Endothelial cell of umbilical vein (primary cell): ENCODE measurements around the gene SCTR. TPM values are rescaled to one million over a fixed set of nuclear protein-coding genes. Genes with fewer than 3 reads are reported as not detected.

Source experiments
- BruUV-seq: library from RNA; stranded (reverse); fragments of 400-500 nt; replicated peaks from 2 replicates; lab custom pipeline; 2021; lab: Mats Ljungman, UMichigan
- CTCF ChIA-PET: fragments of 300-600, 350-600 bp; sonication (Branson Sonifier 250); formaldehyde crosslinking; loops from one replicate; lab custom pipeline; 2021; ENCODE audit warnings: antibody characterized with exemption, inconsistent platforms; lab: Charles Lee
- POLR2A ChIA-PET: fragments of 300-600, 350-600 bp; sonication (Branson Sonifier 250); formaldehyde crosslinking; loops from one replicate; lab custom pipeline; 2021; ENCODE audit warnings: antibody characterized with exemption, inconsistent platforms; lab: Charles Lee
- DNase-seq: peaks from one replicate; pipeline ENCODE4 v3.0.0-alpha.2; 2011; ENCODE audit warnings: low read depth, low spot score
- FAIRE-seq: peaks from 2 replicates; lab custom pipeline; 2011; peaks lifted over from hg19 to GRCh38; lab: Jason Lieb, UNC
- H2AFZ ChIP-seq: 2 replicates; pipeline ENCODE4 v1.6.0; 2012; ENCODE audit warnings: low read depth, low read length, control low read depth, inconsistent platforms
- H3K27ac ChIP-seq: 2 replicates; pipeline ENCODE4 v1.5.1; 2011; ENCODE audit warnings: low read depth, mild to moderate bottlenecking, control low read depth, low read length, moderate library complexity; ENCODE audit not compliant: insufficient read depth
- H3K27me3 ChIP-seq, 2 experiments: 2 replicates each; pipeline versions ENCODE4 v1.6.0 to v1.6.1; 2011; ENCODE audit warnings: low read length in 2 of 2, mixed read lengths in 1 of 2; ENCODE audit not compliant: control insufficient read depth in 2 of 2, insufficient read depth in 2 of 2
- H3K36me3 ChIP-seq, 2 experiments: 2 replicates in 1 of 2; 3 replicates in 1 of 2; pipeline ENCODE4 v1.5.1; 2011; ENCODE audit warnings: low read length in 2 of 2, mild to moderate bottlenecking in 1 of 2, moderate library complexity in 1 of 2; ENCODE audit not compliant: control insufficient read depth in 2 of 2, insufficient read depth in 2 of 2; ENCODE audit errors: extremely low read depth in 1 of 2
- H3K4me1 ChIP-seq: 3 replicates; pipeline ENCODE4 v1.5.1; 2011; ENCODE audit warnings: mild to moderate bottlenecking, low read length; ENCODE audit not compliant: control insufficient read depth, insufficient read depth; ENCODE audit errors: extremely low read depth
- H3K4me2 ChIP-seq: 2 replicates; pipeline ENCODE4 v1.6.1; 2011; ENCODE audit warnings: low read length, control low read depth, mixed read lengths; ENCODE audit not compliant: insufficient read depth
- H3K4me3 ChIP-seq, 3 experiments: fragments of 200-600 bp in 1 of 3; sonication (generic), shearing (Covaris generic) in 1 of 3; replicated peaks in 1 of 3; 2 replicates each; pipeline ENCODE4 v1.5.1; 2011 to 2016; ENCODE audit warnings: control low read depth in 3 of 3, low read length in 3 of 3, mild to moderate bottlenecking in 2 of 3, inconsistent platforms in 1 of 3, low read depth in 1 of 3, moderate library complexity in 1 of 3; ENCODE audit not compliant: insufficient read depth in 1 of 3
- H3K79me2 ChIP-seq: 2 replicates; pipeline ENCODE4 v1.6.0; 2012; ENCODE audit warnings: low read length, inconsistent platforms; ENCODE audit not compliant: control insufficient read depth, insufficient read depth
- H3K9ac ChIP-seq: replicated peaks from 2 replicates; pipeline ENCODE3; 2011; ENCODE audit warnings: low read length, control low read depth; ENCODE audit not compliant: insufficient read depth; ENCODE audit errors: extremely low read depth
- H3K9me1 ChIP-seq: replicated peaks from 3 replicates; pipeline ENCODE4 v1.6.0; 2011; ENCODE audit warnings: mild to moderate bottlenecking, low read length; ENCODE audit not compliant: control insufficient read depth, insufficient read depth; ENCODE audit errors: extremely low read depth
- H3K9me3 ChIP-seq: replicated peaks from 2 replicates; pipeline ENCODE4 v1.5.1; 2012; ENCODE audit warnings: low read length, inconsistent platforms; ENCODE audit not compliant: control insufficient read depth, insufficient read depth
- H4K20me1 ChIP-seq: replicated peaks from 2 replicates; pipeline ENCODE3; 2011; ENCODE audit warnings: mild to moderate bottlenecking, low read length; ENCODE audit not compliant: control insufficient read depth, insufficient read depth; ENCODE audit errors: extremely low read depth
- GATA2 ChIP-seq: IDR thresholded peaks from 2 replicates; pipeline ENCODE4 v1.7.0; 2011; ENCODE audit warnings: low read depth, mild to moderate bottlenecking, moderate library complexity, mixed read lengths, low read length; ENCODE audit not compliant: insufficient read length, insufficient read depth
- JUN ChIP-seq: IDR thresholded peaks from 2 replicates; pipeline ENCODE4 v1.6.1; 2011; ENCODE audit warnings: borderline replicate concordance, low read depth; ENCODE audit not compliant: insufficient read length, insufficient read depth
- MYC ChIP-seq: IDR thresholded peaks from one replicate; pipeline ENCODE4 v1.6.1; 2011; ENCODE audit warnings: mild to moderate bottlenecking, low read depth, low read length
- POLR2AphosphoS5 ChIP-seq: IDR thresholded peaks from 2 replicates; pipeline ENCODE4 v1.6.1; 2012; ENCODE audit warnings: low read depth, mild to moderate bottlenecking, control low read depth, low read length, moderate library complexity; ENCODE audit not compliant: insufficient read depth
- dilution Hi-C: fragments of 300-500 bp; cut with MboI; formaldehyde crosslinking; loops from one replicate; pipeline ENCODE4 v1.15.0; 2019; ENCODE audit warnings: low sequenced_read_pairs; ENCODE audit not compliant: extremely low pct_ligation_motif_present
- intact Hi-C: fragments of 100-400 bp; cut with micrococcal nuclease; formaldehyde crosslinking; loops from one replicate; pipeline ENCODE4 v1.10.0; 2022
- polyA plus RNA-seq, 4 experiments: library from polyadenylated mRNA; depleted of rRNA in 3 of 4; stranded (reverse) in 3 of 4; unstranded in 1 of 4; fragments of >200 nt; gene quantifications; 2 replicates each; pipeline versions ENCODE4 v1.2.1 to v1.2.3, GENCODE V29; 2011 to 2012; ENCODE audit warnings: missing spikeins in 1 of 4
- total RNA-seq: library from RNA; stranded (reverse); gene quantifications from 2 replicates; pipeline ENCODE4 v1.2.3, GENCODE V29; 2021
- TF ChIP-seq, protein P1 (sequence below), 2 donors: IDR thresholded peaks; 1 replicate in 1 of 2; 2 replicates in 1 of 2; pipeline ENCODE4 v1.5.1; 2011; ENCODE audit warnings: low read length in 2 of 2, mild to moderate bottlenecking in 2 of 2, moderate library complexity in 2 of 2, control low read depth in 1 of 2, inconsistent platforms in 1 of 2, low read depth in 1 of 2; ENCODE audit not compliant: insufficient read depth in 1 of 2; ENCODE audit errors: extremely low read depth in 1 of 2
- TF ChIP-seq, protein P2 (sequence below): IDR thresholded peaks from 2 replicates; pipeline ENCODE4 v1.6.1; 2011; ENCODE audit not compliant: insufficient read depth, insufficient read length

SCTR gene
- total and polyA plus RNA-seq, 2 donors (not counting 3 experiments of a cell fraction or from before 2014, with no cell fraction given), result not detected

DNA sequence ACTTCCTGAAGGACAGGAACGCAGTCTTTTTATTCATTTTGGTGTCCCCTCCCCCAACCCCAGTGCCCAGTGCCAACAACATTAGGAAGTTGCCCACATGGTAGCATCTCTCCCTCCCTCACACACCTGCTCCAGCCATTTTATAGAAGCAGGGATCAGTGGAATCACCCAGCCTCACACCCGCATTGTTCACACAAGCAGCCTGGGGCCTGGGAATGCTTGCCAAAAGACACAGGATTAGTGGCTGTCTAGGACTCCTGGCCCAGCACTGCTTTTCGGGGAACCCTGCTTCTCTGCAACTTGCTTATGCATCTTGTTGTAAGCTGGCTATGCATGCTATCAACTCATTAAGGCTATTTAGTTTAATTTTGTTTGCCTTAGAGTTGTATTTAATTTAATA lies 74.8 kb downstream of the SCTR start:
- CTCF ChIA-PET, result interaction anchor here (1.2 to 1.3 kb wide), 2 partner anchors 11 to 27 kb away, joined by 3 read pairs; no protein-coding TSS in a partner anchor
- Histone ChIP-seq H3K27ac (no peak overlapping the region), H3K36me3 (no peaks in the 10 kb centered on the region), H3K9me3 (no peaks in the 10 kb centered on the region), H2AFZ (no peak overlapping the region), H3K79me2 (no peaks in the 10 kb centered on the region), H4K20me1 (no peaks in the 10 kb centered on the region), H3K9ac (no peak overlapping the region), H3K9me1 (no peaks in the 10 kb centered on the region), H3K27me3 (peaks cover 0 to 6% of the 10 kb centered on the region in 2 experiments), H3K4me3 (no peak overlapping the region), H3K4me2 (no peak overlapping the region), H3K4me1 (no peaks in the 10 kb centered on the region)
- TF ChIP-seq, protein P1, sequence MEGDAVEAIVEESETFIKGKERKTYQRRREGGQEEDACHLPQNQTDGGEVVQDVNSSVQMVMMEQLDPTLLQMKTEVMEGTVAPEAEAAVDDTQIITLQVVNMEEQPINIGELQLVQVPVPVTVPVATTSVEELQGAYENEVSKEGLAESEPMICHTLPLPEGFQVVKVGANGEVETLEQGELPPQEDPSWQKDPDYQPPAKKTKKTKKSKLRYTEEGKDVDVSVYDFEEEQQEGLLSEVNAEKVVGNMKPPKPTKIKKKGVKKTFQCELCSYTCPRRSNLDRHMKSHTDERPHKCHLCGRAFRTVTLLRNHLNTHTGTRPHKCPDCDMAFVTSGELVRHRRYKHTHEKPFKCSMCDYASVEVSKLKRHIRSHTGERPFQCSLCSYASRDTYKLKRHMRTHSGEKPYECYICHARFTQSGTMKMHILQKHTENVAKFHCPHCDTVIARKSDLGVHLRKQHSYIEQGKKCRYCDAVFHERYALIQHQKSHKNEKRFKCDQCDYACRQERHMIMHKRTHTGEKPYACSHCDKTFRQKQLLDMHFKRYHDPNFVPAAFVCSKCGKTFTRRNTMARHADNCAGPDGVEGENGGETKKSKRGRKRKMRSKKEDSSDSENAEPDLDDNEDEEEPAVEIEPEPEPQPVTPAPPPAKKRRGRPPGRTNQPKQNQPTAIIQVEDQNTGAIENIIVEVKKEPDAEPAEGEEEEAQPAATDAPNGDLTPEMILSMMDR (IDR thresholded peaks at IDR 0.05; ENCODE audit: extremely low read depth in 1 of 2, insufficient read depth in 1 of 2, low read depth in 1 of 2, low read length in 2 of 2), result no peak
- TF ChIP-seq JUN, result no peak
- no peak for TF ChIP-seq MYC
- TF ChIP-seq POLR2AphosphoS5, result no peak
- TF ChIP-seq GATA2, result no peak
- TF ChIP-seq, protein P2, sequence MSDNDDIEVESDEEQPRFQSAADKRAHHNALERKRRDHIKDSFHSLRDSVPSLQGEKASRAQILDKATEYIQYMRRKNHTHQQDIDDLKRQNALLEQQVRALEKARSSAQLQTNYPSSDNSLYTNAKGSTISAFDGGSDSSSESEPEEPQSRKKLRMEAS, result no peak
- no peak for DNase-seq
- FAIRE-seq, result no peak
- no TSS peak for BruUV-seq
- dilution Hi-C loops, result no loop called here
- intact Hi-C loops, result no loop called here
- POLR2A ChIA-PET, result no interaction called here
